Measurements from ENCODE around the gene PHETA2.

DNA sequence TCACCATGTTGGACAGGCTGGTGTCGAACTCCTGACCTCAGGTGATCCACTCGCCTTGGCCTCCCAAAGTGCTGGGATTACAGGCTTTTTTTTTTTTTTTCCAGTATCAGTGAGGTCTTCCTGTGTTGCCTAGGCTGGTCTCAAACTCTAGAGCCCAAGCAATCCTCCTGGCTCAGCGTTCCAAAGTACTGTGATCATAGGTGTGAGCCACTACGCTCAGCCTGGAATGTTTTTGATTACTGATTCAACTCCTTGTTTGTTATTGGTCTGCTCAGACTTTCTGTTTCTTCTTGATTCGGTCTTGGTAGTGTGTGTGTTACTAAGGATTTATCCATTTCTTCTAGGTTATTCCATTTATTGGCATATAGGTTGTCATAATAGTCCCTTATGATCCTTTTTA lies 34.8 kb upstream of the PHETA2 start:
- no peak for TF ChIP-seq POLR2A (IDR thresholded peaks at IDR 0.05)
- TF ChIP-seq, protein P1, sequence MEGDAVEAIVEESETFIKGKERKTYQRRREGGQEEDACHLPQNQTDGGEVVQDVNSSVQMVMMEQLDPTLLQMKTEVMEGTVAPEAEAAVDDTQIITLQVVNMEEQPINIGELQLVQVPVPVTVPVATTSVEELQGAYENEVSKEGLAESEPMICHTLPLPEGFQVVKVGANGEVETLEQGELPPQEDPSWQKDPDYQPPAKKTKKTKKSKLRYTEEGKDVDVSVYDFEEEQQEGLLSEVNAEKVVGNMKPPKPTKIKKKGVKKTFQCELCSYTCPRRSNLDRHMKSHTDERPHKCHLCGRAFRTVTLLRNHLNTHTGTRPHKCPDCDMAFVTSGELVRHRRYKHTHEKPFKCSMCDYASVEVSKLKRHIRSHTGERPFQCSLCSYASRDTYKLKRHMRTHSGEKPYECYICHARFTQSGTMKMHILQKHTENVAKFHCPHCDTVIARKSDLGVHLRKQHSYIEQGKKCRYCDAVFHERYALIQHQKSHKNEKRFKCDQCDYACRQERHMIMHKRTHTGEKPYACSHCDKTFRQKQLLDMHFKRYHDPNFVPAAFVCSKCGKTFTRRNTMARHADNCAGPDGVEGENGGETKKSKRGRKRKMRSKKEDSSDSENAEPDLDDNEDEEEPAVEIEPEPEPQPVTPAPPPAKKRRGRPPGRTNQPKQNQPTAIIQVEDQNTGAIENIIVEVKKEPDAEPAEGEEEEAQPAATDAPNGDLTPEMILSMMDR (IDR thresholded peaks at IDR 0.05): no peak
